Esophagus mucosa (tissue), 1 donor: Measurements from ENCODE around the gene ABLIM1. TPM values are rescaled to one million over a fixed set of nuclear protein-coding genes. Genes with fewer than 3 reads are reported as not detected.

Experiments used
- ATAC-seq: fragments of 200-7000 bp; cut with Tn5 transposase; one replicate; pipeline ENCODE4 v1.9.1; 2020
- total RNA-seq: library from RNA; stranded (reverse); gene quantifications from one replicate; pipeline ENCODE4 v1.2.4, GENCODE V29; 2023
- donor health status: DM: yes; HTN: yes; CAD: no.

ABLIM1 gene
- total RNA-seq, 1 donor from 2014 or later = 304 TPM

DNA sequence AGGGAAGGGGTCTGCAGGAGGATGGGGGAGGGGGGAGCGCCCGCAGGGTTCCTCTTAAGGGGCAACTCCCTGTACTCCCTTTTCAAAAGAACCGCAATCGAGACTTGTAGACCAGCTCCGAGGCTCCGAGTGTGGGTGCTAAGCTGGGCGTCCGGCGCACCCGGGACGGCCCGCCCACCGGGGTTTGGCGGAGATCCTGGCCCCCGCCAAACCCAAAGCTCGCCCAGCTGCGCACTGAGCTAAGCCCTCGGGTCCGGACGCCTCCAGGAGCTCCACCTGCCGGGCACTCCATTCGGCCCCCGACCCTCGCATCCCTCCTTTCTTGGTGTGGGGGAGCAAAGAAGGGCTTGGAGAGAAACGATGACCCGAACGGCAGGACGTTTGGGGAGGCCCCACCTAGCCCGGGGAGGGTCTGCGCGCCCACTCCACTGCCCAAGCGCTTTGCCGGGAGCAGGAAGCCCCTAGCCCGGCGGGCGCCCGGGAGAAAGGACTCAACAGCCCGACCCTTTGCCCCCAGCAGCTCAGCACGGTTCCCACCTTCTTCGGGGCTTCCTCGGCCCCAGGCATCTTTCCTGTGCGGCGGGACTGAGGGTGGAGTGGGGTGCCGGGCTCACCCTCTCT is 254.4 kb downstream of the ABLIM1 start:
- ATAC-seq = peak; percentile 39

DNA sequence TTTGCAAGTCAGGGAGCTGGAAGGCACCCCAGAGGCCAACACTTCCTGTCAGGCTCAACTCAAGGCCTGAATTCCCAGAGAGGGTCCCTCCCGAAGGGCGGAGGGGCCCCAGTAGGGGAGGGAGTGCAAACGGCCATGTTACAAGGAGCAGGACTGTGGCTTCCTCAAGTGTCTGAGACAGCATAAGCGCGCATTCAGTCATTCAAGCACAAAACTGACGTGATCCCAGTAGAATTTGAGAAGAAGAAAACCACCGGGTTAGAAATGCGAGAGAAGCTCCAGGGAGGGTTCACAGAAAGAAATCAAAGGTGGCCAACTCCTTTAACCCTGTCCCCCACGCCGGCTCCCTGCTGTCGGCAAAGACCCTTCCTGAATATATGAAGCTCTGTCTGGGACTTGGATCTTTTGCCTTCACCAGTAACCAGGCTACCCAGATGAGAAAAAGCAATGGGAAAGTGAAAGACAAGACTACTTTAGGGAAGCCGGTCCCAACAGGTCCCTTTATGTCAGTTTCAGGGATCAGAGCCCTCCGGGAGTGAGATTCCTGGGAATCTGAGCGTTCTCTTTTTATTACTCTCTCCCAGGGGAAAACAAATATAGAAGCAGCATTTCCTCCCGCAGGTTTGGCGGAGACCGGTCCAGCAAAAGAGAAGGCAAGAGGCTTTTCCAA is 255.1 kb downstream of the ABLIM1 start:
- no peak for ATAC-seq

DNA sequence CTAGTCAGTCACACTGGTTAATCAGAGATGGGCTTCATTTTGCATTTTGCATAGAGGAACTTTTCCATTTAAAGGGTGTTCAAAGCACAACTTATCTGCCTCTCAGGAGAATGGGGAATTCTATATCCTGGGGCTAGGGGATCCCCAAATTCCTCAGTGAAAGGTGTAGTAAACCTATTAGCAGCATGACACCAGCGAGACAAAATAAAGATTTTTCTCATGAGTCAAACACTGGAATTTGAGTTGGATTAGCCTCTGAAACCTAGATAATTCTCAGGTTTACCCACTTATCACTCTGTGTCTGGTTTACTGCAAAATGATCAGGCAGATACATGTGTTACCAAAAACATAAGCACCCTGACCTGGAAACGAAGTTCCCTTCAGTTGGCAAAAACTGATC is 255.8 kb downstream of the ABLIM1 start:
- no peak for ATAC-seq

DNA sequence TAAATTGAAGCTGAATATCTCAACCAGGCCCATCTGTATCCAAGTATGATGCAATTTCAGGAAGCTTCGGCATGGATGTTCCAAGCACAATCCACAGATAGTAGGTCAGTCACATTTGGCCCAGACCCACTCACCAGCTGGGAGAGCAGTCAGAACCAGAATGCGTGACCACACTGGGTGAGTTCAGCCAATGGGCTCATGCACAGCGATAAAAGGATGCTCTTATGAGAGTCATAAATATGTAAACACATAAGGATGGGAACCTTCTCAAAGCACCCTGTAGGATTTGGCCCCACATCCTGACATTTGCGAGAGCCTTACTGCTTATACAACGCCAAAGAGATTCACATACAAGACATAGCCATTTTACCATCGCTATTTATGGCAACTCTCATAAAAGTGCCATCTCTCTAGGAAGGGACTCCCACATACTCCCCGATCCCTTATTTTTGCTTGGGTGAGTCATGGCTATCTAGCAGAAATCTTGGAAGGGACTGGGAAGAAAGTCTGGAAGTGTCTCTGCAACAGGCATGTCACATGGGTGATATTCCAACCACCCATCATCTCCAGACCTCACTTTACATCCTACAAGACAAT is 256.8 kb downstream of the ABLIM1 start:
- ATAC-seq = no peak

DNA sequence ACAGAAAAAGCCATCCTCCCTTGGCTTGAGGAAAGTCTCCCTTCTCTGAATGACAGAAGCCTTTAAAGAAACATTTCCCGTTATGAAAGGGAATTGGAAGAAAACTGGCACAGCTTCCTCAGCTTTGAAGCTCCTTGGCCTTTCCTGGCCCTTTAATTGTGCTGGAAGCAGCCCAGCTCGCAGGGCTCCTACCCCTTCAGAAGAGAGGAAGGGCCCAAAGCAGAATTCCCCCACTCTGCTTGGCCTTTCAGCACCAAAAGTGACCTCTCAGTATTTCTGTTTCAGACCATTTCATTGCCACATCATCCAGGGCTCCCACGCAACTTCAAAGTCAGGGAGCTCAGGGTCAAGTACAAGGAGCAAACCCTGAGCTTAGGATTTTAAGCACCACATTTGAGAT is 258.0 kb downstream of the ABLIM1 start:
- ATAC-seq = no peak

DNA sequence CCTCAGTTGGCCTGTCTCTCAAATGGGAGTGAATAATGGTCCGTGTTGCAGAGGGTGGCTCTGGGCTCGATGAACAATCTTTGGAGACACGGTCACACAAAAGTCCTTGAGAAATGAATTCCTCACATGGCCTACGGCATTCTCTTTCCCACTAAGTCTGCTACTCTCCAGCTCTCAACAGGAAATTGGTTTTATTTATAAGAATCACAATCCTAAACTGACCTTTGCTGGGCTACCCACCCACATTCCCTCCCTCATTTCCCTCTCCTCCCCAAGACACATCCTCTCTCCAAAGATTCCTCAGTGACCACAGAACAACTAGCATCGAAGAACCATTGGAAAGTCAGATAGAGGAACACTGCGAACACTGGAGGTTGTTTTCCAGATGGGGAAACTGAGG is 258.5 kb downstream of the ABLIM1 start:
- ATAC-seq = no peak

DNA sequence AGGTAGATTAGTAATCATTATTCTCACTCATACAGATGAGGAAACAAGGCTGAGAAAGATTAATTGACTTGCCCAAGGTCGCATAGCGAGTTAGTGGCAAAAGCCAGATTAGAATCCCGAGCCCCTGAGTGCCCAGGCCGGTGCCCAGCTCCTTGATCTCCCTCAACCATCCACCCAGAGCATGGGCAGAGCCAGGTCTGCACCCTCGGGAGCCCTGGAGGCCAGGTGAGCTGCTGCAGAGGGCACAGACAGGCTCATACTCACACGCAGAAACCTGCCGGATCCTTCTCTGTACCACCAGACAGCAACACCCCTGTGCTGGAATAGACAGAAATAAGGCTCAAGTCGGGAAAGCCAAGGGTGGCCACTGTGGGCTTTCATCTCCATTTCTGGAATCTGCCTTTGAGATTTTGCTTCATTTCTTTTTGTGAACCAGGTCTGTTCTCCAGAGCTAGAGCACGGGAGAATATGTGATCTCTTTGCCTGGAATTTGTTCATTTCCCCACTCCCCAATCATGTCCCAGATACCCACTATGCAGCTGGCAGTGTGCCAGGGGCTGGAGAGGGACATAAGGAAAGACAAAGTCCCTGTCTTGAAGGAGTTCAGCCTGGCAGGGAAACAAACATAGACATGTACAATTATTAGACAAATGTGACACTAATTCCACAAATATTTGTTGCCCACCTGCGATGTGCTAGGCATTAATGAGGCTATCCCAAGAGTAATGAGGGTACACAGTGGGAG is 259.3 kb downstream of the ABLIM1 start:
- no peak for ATAC-seq

DNA sequence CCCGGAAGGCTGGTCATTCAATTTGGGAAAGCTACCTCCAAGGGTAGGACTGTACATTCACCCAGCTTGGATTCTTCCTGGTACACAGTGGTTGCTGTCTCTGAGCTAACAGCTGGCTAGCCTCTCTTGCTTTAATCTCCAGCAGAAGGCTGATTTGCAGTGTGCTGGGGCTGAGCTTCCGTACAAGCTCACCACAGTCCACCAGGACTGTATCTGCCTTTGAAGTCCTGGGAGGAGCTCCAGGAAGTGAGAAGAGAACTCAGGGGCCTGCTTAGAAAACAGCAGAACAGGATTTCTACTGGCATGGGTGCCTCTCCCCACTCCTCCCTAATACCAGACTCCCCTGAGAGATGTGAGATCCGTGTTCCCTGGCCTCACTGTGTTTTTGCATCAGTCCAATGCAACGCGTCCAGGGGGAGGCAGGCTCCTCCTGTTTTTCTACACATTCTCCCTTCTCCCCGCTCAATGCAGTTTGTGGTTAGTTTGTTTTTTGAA is 260.4 kb downstream of the ABLIM1 start:
- peak; percentile 38 for ATAC-seq

DNA sequence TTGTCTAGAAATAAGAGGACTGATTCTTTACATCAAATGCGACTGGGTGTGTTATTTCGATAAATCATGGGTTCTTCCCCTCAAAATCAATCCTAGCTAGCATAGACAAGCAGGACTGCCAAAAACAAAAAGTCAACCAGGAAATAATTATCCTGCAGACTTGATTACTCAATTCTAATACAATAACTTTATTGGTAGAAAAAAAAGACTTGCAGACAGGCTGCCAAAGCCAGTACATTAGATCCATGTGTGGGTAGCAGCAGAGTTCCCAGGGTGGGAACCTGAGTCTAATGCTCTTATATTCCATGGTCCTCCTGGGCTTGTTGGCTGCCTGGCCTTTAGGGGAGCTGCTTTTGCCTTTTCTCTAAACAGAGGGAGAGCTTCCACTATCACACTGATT is 261.6 kb downstream of the ABLIM1 start:
- ATAC-seq = no peak

DNA sequence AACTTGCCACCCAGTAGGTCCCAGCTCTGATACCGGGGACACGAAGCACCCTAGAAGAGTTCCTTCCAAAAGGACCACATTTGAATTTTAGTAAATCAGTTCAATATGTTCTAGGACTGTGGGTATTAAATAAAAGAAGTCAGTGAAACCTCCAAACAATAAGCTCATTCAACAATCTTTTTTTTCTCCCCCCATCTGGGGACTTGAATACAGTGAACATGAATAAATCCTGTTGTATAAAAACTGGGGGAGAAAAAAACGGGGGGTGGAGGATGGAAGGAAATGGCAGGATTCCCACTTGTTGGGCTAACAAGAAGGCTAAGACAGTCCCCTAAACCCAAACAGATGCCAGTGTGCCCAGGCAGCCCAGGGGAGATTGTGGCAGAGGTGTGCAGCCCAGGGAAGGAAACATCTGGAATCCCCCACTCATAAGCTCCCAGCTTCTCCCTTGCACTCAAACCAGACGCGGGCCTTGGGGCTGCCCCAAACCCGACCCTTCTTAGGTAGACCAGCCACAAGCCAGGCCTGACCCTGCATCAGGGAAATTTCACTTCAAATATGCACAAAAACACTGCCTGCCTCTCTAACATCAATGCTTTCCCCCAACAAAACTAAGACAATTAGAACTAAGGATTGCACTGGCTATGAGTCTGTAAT is 262.6 kb downstream of the ABLIM1 start:
- no peak for ATAC-seq

DNA sequence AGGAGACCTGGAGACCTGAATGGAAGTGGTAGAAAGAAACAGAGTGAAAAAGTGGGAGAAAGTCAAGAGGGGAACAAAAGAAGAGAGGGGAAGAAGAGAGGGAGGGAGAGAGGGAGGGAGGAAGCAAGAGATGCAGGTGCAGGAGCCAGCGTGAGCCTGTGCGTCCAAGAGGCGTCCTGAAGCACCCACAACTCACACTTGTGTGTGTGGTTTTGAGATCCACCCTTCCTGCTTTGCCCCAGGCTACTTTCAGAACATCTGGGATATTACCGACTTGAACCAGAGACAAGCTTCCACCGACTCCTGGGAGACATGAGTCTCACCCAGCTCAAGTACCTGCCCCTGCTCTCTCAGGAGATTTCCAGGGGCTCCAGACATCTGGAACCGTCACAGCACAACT is 263.5 kb downstream of the ABLIM1 start:
- no peak for ATAC-seq

DNA sequence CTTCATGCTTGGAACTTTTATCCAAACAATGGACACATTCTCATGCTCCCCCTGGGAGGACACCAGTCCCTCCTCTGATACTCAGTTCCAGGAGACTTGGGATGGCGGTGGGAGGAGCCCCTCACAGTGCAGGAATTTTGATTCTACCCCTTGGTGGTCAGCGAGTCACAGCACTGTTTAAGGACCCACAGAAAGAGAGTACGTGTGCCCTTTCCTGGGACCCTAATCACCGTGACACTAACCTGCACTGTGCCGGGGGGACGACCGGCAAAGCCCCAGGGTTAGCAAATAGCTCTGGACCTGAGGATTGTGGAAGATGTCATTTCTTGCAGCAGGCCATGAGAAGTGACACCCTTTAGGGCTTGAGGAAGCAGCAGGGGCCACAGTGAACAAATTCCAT is 264.2 kb downstream of the ABLIM1 start:
- ATAC-seq = no peak

DNA sequence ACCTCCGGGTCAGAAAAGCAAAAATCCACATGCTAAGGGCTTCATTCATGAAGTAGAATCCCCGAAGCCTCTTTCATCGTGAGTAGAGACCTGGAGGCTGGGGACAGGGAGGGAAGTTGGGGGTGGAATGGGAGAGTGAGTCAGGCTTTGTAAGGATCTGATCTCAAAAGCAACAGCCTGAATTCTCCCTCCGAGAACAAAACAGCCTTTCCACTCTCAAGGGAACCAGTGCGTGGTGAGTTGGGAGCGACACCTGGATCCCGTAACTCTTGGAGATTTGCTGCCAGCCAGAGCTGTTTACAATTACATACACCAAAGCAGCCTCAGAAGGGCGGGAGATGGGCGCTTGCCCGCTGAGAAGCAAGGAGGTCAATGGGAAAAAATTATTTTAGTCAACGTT is 264.6 kb downstream of the ABLIM1 start:
- ATAC-seq = no peak

DNA sequence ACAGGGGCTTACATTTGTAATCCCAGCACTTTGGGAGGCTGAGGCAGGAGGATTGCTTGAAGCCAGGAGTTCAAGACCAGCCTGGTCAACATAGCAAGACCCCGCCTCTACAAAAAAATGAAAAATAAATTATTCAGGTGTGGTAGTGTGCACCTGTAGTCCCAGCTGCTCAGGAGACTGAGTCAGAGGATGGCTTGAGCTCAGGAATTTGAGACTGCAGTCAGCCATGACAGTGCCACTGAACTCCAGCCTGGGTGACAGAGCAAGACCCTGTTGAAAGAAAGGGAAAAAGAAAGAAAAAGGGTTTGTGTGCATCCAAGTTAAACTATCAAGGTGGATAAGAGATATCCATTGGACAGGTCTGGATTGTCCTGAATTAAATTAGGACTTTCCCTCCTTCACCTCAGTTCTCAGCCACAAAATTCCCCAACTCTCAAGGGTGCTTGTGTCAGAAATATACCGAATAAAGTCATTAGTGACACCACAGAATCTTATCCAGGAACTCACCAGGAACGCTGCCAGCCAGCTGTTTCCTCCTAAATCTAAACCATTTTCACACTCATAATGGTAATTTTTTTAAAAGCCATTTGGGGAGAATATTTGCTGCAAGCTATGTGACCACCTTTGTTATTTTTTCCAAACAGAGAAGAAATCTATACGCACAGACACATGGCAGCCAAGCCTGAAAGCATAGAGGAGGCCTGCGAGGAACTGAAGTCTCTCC is 265.8 kb downstream of the ABLIM1 start:
- ATAC-seq = no peak

DNA sequence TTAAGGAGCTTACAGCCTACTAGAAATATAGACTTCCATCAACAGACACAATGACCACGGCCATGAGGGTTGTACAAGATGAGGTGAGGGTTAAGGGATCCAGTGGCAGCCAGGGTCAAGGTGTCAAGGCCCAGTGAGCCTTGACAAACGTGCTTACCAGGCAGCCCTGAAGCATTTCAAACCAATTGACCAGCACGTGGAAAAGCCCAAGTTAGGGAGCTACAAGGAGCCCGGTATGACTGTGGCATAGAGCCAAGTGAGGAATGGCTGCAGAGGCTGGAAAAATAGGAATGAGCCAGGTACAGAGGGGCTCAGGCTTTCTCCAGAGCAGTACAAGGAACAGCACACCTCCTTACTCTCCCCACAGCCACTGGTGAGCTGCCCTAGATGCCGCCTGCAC is 266.5 kb downstream of the ABLIM1 start:
- ATAC-seq = no peak

DNA sequence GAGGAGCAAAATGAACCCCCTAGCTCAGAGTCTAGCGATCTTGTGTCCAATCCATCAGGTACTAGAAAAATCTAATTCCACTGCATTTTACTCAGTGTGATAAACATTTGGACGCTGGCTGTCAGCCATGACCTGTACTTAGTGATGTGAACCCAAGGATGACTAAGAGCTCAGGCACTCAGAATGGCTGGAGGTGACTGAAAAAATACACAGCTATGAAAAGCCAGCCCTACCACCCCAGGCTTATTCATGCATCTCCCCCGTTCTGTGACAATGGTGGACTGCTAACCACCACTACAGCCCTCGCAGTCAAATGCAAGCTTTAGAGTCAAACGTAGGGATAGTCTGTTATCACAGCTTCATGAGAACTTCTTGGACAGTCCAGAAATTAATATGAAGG is 268.6 kb downstream of the ABLIM1 start:
- ATAC-seq = peak; percentile 44

DNA sequence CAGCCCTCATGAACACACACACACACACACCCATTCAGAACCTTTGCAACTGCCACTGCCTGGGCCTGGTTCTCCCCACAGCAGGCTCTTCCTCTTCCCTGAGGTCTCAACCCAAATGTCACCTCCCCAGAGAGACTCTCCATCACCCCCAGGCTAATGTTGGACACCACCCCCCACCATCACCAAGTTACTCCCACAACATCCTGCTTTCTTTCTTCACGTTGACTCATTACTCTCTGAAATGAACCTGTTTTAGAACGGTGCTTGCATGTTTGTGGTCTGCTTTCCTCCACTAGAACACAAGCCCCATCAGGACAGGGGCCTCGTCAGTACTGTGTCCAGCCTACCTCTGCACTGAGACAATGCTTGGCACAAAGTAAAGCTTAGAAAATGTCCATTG is 269.8 kb downstream of the ABLIM1 start:
- no peak for ATAC-seq

DNA sequence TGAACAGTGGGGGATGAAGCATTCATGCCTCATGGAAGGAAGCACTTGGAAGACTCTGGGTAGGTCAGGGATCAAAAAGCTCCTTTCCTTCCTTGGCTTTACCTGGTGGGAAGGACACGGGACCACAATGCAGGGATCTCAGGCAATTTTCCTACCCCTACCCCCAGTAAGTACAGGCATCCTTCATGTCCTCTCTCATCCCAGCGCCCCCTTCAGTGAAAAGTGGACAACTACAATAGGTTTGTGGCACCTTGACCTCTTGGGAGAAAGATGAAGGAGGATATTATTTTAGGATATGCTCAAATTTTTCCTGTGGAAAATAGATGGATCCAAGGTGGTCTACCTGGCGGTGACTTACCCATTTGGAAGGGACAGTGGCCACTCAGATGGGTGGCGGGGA is 270.3 kb downstream of the ABLIM1 start:
- no peak for ATAC-seq

DNA sequence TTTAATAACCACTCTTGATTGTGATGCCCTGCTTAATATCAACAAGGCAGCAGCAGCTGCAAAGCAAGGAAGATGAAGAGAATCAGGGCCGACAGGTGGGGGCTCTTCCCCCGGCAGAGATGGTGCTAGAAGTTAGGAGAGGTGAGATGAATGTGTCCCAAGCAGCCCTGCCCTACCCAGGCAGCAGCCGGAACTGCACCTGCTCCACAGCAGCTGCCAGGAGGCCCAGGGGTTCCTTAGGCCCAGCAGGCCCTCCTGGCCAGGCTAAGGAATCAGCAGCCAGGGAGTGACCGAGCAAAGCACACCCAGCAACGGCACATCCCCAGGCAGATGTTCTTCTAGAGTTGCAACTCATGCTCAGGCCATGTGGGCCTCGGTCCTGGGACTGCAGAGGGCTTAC is 271.6 kb downstream of the ABLIM1 start:
- no peak for ATAC-seq

DNA sequence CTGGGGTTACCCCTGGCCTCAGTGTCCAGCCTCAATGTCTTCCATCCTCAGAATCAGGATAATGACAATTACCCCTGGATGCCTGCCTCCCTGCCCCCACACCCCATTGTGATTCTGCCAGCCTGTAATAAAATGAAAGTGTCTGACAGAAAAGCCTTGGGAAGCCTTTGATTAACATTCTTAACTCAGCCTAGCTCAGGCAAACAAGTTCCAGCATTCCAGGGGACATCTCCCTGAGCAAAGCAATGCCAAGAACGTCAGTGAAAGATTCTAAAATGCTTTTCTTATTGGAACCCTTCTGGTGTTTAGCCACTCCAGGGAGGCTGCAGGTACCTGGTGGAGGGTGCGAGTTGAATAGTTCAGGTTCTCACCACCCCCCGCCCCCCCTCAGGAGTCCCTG is 272.5 kb downstream of the ABLIM1 start:
- no peak for ATAC-seq

DNA sequence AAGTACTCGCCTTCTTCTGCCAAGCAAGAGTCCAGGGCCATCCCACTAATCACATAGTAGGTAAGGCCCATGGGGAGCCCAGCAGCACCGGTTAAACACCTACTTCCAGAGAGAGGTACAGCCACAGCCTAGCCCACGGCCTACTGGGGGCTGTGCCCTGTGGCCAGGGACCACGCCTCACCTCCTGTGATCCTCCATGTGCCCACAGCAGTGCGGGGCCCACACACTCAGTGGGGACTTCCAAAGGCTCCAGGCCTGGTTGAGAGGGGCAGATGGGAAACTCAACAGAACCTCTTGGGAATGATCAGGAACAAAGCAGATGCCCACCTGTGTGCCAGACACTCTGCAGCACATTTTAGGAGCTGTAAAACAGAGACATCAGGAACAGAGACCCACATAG is 273.5 kb downstream of the ABLIM1 start:
- ATAC-seq = no peak

DNA sequence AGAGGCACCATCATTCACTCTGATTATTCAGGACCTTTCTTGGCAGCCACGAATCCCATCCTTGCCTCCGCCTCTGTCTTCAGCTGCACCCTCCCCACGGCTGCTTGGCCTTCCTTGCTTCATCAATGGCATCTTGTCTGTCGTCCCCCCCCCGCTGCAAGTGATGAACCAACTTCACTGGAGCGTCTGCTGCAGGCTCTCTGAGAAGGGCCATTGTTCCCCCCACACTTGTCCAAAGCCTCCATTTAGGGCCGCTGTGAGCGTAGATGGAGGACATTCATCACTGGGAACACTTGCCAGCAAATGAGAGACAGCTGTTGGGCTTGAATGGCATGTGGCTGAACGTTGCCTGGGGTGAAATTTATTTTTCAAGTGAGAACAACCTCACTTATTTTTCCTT is 273.9 kb downstream of the ABLIM1 start:
- no peak for ATAC-seq
